Lower leg skin (tissue), 4 donors: ENCODE results near the gene AGXT. TPM values are rescaled to one million over a fixed set of nuclear protein-coding genes. Genes with fewer than 3 reads are reported as not detected.

Experiments used
- DNase-seq, 2 donors: peaks; one replicate each; pipeline ENCODE4 v3.0.0-alpha.2; 2019; ENCODE audit warnings: low spot score in 2 of 2
- H3K4me3 ChIP-seq: fragments of 200-600 bp; sonication (generic); 2 replicates; pipeline ENCODE4 v1.5.1; 2017; ENCODE audit warnings: mild to moderate bottlenecking, low read depth; ENCODE audit not compliant: poor library complexity, severe bottlenecking
- POLR2A ChIP-seq, 2 donors: fragments of 450-650 bp; IDR thresholded peaks; one replicate each; pipeline ENCODE4 v1.6.1; 2016 to 2017; ENCODE audit warnings: antibody characterized with exemption in 2 of 2, mild to moderate bottlenecking in 1 of 2, moderate library complexity in 1 of 2
- WGBS, 2 donors: methylation state at CpG; one replicate each; pipeline ENCODE4 v1.1.5; 2018; 5-methylcytosine and 5-hydroxymethylcytosine counted together
- intact Hi-C: fragments of 100-400 bp; cut with DNase I; formaldehyde crosslinking; loops from one replicate; pipeline ENCODE4 v1.15.0; 2023; ENCODE audit warnings: low total_unique reads
- total RNA-seq, 4 donors: library from RNA; depleted of rRNA; stranded (reverse); fragments of >200 nt; gene quantifications; one replicate each; pipeline ENCODE4 v1.1.0, GENCODE V29; 2016
- TF ChIP-seq, protein P1 (sequence below), 3 donors: fragments of 450-650 bp; IDR thresholded peaks; one replicate each; pipeline ENCODE4 v1.5.1; 2016; ENCODE audit warnings: antibody characterized with exemption in 3 of 3, mild to moderate bottlenecking in 3 of 3, moderate library complexity in 2 of 3

AGXT gene
- total RNA-seq, 4 donors from 2014 or later, result not detected

- intact Hi-C loops, result no loop called here
- DNase-seq, result no peak
- H3K4me3 ChIP-seq, result no peak overlapping the region
- 30 to 56% methylated on average over 8 to 9 of the region's 9 CpGs for WGBS, 2 donors
- TF ChIP-seq, protein P1, sequence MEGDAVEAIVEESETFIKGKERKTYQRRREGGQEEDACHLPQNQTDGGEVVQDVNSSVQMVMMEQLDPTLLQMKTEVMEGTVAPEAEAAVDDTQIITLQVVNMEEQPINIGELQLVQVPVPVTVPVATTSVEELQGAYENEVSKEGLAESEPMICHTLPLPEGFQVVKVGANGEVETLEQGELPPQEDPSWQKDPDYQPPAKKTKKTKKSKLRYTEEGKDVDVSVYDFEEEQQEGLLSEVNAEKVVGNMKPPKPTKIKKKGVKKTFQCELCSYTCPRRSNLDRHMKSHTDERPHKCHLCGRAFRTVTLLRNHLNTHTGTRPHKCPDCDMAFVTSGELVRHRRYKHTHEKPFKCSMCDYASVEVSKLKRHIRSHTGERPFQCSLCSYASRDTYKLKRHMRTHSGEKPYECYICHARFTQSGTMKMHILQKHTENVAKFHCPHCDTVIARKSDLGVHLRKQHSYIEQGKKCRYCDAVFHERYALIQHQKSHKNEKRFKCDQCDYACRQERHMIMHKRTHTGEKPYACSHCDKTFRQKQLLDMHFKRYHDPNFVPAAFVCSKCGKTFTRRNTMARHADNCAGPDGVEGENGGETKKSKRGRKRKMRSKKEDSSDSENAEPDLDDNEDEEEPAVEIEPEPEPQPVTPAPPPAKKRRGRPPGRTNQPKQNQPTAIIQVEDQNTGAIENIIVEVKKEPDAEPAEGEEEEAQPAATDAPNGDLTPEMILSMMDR (IDR thresholded peaks at IDR 0.05), result no peak
- TF ChIP-seq POLR2A (IDR thresholded peaks at IDR 0.05), result no peak
These were observed 25.4 kb downstream of the AGXT start for GRCh38 chr2:240894006-240894405.

DNA sequence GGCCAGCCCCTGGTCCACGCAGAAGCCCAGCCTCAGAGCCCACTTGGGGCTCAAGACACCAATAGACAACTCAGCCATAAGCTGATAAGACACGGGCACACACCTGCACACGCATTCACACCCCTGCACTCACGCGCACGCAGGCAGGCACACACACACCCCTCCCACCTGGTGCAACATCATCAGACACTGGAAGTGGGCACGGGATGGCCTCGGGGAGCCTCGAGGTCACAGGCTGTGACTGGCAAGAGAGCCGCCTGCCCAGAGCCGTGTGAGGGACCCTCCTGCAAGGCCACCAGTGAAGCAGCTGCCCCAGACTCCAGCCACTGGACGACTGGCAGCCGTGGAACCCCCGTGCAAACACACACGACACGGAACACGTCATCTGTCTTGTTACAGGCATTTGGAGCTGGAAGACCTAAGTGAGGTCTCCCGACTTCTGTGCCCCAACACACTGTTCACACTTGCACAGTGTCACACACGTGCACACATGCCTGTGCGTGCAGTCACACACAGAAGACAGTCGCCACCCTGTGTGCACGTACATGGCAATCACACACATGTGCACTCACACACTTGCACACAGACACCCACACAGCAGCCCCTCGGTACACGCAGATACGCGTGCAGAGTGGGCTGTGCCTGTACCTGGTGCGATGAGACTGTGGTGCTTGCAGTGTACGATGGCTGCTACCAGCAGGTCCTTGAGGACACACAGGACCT, 26.4 kb downstream of the AGXT start:
- no peak for TF ChIP-seq POLR2A (IDR thresholded peaks at IDR 0.05)
- TF ChIP-seq, protein P1 (IDR thresholded peaks at IDR 0.05), result no peak
- intact Hi-C loops, result no loop called here
- H3K4me3 ChIP-seq, result no peak overlapping the region
- no peak for DNase-seq
- WGBS, 2 donors, result 81 to 82% methylated on average over 18 to 28 of the region's 28 CpGs

DNA sequence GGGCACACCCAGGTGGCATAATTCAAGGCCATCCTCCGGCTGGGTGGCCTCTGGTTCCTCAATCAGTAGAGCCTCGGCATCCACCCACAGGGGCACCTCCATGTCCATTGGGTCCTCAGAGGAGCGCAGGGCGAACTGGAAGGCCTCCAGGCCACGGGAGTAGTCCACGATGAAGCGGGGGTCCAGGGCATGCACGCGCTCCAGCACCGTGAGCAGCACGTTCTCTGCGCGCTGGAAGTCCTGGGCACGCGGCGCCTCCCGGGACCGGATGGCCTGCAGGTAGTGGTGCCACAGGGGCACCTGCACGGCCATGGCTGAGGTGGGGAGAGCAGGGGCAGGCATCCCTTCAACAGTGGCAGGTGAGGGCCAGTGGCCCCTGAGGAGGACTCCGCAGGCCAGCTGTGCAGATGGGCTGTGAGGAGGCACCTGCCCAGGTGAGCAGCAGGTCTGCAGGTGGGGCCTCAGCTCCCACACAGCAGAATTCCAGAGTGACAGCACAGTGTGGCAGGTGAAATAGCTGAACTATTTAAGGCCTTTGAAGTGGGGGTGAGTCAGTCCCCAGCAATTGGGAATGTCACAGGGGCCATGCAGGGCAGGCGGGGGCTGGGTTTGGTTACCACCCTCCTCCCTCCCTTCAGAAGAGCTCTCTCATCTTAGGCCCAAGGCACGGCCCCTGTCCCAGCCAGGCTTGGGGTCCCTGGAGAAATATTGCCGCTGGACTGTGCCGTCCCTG, 27.2 kb downstream of the AGXT start, which contains the start of gene MAB21L4:
Gene MAB21L4, minus strand, starts transcription at position 501 of the 733 bp plus-strand sequence. Its CDS starts 159 bp downstream, at position 342.
- TF ChIP-seq, protein P1 (IDR thresholded peaks at IDR 0.05), result no peak
- no peak for TF ChIP-seq POLR2A (IDR thresholded peaks at IDR 0.05)
- 49 to 78% methylated on average over 8 to 15 of the region's 24 CpGs for WGBS, 2 donors
- no peak within 1 kb of the TSS for H3K4me3 ChIP-seq
- intact Hi-C loops, result no loop called here
- no peak for DNase-seq

DNA sequence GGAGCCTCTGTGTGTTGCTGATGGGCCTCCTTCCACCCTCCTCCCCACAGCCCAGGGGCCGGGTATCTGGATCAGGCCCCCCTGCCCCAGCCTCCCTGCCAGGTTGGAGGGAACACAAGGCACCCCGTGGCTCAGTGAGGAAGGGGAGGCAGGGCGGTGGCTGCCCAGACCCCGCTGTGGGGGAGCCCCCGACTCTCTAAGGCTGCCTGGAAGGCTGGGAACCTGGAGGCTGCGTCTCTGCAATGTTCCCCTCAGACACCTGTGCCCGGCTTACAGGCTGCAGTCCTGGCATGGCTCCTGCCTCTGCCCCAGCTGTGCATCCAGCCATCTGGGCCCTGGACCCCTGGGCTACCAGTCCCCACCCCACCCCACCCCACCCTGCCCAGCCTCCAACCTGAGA, 27.8 kb downstream of the AGXT start:
- intact Hi-C loops, result no loop called here
- TF ChIP-seq, protein P1 (IDR thresholded peaks at IDR 0.05), result no peak
- no peak for TF ChIP-seq POLR2A (IDR thresholded peaks at IDR 0.05)
- WGBS, 2 donors, result 46 to 84% methylated on average over 4 to 5 of the region's 7 CpGs
- DNase-seq, result no peak
- no peak overlapping the region for H3K4me3 ChIP-seq

GRCh38 chr2:240896871-240897692, 28.5 kb downstream of the AGXT start:
- intact Hi-C loops, result no loop called here
- 61 to 70% methylated on average over 11 to 16 of the region's 23 CpGs for WGBS, 2 donors
- no peak overlapping the region for H3K4me3 ChIP-seq
- no peak for DNase-seq
- TF ChIP-seq POLR2A (IDR thresholded peaks at IDR 0.05), result no peak
- TF ChIP-seq, protein P1 (IDR thresholded peaks at IDR 0.05), result no peak
